SIG-M5 treated with dmso at 0.1 percent for 504 hours (cell line): Measurements from ENCODE around the gene SCRN3.
"Not testable (repeated sequence)": the region's sequence is repeated elsewhere in the genome, so short reads cannot be mapped to it uniquely, and the experiment has no call there.

Source experiments
- DNase-seq: peaks from one replicate; lab custom pipeline; 2025; ENCODE audit not compliant: unreplicated experiment; lab: John Stamatoyannopoulos, UW

The SCRN3 gene

DNA sequence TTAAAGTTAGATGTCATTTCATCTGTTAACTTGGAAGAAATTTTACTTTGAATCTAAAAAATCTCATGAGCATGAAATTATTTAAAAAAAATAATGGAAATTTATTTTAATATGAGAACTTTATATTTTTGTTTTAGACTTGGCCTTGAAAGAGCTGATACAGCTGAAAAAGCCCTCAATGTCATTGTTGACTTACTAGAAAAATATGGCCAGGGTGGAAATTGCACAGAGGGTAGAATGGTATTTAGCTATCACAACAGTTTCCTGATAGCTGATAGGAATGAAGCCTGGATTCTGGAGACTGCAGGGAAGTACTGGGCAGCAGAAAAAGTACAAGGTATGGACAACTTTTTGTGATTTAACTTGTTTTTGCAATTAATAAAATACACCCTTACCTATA is 5.3 kb downstream of the SCRN3 start:
- DNase-seq = no peak

DNA sequence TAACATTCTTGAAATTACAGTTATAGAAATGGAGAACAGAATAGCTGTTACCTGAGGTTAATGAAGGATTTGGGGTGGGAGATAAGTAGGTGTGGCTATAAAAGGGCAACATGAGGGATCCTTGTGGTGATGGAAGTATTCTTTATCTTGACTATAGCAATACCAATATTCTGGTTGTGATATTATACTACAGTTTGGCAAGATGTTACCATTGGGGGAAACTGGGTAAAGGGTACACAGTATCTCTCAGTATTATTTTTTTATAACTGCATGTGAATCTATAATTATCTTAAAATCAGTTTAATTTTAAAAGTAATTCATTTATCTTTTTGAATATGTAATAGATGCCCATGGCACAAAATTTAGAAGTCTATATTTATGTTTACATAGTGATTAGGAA is 8.1 kb downstream of the SCRN3 start:
- no peak for DNase-seq

DNA sequence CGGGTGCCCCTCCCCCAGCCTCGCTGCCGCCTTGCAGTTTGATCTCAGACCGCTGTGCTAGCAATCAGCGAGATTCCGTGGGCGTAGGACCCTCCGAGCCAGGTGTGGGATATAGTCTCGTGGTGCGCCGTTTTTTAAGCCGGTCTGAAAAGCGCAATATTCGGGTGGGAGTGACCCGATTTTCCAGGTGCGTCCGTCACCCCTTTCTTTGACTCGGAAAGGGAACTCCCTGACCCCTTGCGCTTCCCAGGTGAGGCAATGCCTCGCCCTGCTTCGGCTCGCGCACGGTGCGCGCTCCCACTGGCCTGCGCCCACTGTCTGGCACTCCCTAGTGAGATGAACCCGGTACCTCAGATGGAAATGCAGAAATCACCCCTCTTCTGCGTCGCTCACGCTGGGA is 14.5 kb downstream of the SCRN3 start:
- DNase-seq = not testable (repeated sequence)

DNA sequence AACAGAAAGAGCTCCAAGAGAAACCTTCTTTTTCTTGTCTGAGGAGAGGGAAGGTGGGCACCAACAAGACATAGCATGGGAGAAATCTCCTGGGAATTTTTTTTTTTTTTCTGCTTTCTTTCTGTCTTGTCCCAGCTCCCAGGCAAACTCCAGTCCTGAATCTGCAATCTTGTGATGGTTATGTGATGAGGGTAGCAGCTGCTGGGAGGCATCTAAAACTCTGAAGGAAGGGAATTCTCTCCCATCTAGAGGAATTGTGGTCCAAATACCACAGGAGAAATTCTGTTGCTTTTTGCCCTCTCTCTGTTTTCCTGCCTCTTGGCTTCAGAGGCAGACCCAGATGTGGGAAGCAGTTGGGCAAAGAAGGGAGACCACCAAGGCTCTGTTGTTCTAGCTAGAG is 16.7 kb downstream of the SCRN3 start:
- DNase-seq = no peak

DNA sequence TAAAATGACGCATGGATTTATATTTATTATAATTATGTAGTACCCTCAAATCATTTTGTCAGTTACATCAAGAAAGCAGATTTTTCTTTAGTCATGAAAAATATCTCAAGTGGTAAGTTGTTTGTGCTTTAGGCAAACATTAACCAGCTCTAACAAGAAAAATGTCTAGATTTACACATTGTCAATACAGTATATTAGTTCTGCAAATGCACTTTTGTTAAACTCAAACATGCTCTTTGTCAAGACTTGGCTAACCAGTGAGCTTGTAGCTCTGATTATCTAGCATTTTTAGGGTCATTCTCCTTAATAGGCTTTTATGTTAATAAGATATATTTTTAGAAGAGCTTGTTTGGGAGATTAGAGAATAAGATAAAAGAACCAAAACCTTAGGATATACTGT is 32.7 kb downstream of the SCRN3 start:
- no peak for DNase-seq

DNA sequence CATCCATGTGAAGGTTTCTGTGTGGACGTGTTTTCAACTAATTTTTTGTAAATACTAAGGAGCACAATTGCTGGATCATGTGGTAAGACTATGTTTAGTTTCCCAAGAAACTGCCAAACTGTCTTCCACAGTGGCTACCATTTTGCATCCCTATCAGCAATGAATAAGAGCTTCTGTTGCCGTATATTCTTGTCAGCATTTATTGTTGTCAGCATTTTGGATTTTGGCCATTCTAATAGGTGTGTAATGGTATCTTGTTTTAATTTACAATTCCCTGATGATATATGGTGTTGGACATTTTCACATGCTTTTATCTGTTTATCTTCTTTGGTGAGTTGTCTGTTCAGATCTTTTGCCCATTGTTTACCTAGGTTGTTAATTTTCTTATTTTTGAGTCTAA is 34.5 kb downstream of the SCRN3 start:
- DNase-seq = no peak

DNA sequence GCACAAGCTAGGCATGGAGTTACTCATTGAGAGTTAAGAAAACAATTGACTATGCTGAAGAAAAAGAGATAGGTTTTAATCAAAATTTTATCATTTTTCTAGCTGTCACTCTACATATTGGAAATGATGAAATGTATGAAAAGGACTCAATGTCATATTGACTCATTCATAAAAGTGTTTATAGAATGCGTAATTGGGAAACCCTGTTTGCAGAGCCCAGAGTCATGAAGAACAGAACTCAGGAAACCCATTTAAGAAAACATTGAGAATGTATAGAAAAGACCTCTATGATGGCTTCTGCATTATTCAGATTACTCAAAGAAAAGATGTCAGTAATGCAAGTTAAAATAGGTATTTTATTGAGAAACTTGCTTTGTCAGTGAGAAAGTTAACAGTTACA is 36.4 kb downstream of the SCRN3 start:
- DNase-seq = no peak

DNA sequence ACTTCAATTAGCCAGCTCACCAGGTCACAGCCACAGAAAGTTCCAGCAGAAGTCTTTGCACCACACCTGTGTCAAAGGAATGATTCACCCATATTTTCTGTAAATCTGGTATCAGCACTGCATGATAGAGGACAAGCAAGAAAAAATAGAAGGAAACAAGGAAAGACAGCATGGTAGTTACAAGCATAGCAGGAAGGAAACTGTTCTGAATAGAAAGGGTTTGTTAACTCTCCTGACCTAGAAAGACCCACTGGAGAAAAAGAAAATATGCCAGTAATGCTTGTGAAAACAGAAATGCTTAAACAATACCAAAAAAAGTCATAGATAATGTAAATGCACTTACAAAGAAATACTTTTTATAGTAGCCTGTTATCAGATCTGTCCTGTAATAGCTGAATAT is 40.8 kb downstream of the SCRN3 start:
- DNase-seq = no peak

DNA sequence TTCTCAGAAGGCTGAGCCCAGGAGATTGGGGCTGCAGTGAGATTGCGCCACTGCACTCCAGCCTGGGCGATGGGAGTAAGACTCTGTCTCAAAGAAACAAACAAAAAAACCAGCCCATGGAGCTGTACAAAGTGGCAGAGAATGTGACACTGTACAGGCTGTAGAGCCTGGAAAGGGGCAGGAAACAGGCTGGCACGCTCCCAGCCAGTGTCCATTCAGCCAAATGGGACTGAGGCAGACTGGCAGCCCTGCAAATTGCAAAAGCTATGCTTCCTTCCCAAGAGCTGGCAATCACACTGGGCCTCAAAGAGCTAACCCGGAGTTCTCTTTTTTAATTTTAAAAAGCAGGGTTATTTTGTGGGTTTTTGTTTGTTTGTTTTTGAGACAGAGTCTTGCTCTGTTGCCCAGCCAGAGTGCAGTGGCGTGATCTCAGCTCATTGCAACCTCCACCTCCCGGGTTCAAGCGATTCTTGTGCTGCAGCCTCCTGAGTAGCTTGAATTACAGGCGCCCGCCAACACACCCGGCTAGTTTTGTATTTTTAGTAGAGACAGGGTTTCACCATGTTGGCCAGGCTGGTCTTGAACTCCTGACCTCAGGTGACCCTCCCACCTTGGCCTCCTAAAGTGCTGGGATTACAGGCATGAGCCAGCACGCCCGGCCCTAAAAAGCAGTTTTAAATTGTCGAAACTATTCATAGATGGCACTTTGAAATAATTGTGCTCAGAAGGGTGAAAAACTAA is 42.8 kb downstream of the SCRN3 start:
- peak; percentile 3 for DNase-seq

DNA sequence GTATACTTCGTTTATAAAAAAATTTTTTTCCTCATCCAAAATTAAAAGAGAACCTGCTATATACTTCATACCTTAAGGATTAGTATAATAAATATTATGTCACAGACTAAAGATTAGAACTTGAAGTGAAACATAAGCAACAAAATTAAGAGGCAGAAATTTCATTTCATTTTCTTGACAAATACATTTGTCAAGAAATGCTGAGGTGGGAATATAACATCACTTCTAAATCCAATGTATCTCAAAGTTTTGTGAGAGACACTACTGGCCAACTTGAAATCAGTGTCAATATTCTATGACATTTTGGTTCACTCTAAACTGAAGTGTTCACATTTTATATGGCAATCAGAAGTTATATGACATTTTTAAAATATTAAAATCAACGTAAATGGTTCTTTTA is 43.8 kb downstream of the SCRN3 start:
- DNase-seq = no peak

DNA sequence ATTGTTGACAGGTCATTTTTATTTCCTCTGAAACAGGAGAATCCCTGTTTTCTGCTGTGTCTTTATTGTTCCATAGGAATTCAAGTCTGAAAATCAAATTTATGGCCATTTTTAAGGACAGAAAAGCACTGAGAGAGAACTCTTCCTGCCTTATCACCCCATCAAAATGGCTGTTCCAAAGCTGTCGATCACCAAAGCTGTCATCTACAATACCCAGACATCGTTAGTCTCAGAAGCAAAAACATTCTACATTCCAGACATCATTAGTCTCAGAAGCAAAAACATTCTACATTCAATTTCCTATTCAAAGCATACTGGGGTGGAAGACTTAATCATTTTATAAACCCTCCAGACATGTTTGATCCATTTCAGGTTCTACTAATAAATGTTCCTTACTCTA is 44.4 kb downstream of the SCRN3 start:
- DNase-seq = no peak

DNA sequence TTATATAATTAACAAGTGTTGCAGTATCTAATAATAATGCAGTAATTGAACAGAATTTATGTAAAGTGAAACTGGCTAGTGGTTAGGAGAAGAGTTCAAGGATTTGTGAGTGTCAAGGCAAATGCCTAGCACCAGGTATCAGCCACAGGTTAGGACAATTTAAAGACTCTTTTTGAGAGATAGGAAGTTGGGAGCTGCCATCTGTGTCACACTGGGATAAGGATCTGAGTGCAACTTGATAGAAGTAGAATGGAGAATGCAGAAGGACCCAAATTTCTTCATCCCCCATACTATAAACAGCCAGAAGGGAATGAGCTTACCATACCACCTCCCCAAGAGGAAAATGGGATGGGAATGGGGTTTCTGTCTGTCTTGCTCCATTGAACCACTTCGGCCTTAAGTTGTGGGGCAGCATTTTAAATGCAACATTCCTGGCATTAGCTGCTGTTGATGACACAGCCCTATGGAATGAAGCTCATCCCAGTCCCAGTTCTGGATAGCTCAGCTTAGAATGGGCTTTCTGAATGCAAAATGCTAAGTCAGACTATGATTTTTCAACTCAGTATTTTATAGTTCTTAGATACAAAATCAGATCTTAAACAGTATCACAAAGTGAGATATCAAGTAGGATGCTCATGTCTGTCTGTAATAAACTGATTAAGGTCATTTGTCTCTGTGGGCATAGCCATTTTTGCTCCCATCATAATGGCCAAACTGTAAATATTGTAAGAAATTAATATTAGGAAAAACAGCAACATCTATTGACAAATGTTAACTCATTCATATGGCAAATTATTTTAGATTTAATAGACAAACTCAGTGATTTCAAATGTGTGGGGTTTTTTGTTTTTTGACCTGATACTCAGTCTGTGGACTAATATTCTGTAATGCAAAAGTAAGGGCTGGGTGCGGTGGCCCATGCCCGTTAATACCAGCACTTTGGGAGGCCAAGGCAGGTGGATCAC is 47.3 kb downstream of the SCRN3 start:
- no peak for DNase-seq

DNA sequence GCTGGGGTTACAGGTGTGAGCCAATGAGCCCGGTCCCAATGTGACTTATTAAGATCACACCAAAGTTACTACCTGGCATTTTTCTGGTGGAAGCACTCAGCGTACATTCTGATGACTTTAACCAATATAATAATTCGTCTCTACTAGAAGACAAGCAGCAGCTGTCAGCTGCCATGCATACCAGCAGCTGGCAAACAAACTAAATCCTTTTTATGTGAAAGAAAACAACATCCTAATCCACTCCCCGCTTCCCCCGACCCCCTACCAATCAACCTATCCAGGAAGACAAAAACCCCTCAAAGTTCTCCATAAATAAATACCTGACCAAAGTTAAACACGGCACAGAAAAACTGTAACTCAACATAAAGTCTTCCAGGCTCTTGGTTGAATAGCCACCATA is 49.2 kb downstream of the SCRN3 start:
- DNase-seq = no peak

DNA sequence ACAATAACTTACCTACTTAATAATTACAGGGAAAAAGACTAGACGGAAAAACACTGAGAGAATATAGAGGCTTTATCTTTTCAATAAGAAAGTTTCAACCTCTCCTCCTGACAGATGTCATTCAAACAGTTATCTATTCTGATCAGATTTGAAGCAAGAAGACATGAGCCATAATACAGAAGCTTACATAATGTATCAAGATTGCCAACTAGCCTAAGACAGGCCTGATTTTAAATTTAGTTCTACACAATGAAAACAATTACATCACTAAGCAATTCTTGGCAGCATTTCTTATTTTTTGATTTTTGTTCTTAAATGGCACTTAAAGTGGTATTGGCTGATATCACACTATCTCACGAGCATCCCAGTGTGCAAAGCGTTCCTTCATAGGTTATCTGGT is 49.7 kb downstream of the SCRN3 start:
- DNase-seq = no peak

DNA sequence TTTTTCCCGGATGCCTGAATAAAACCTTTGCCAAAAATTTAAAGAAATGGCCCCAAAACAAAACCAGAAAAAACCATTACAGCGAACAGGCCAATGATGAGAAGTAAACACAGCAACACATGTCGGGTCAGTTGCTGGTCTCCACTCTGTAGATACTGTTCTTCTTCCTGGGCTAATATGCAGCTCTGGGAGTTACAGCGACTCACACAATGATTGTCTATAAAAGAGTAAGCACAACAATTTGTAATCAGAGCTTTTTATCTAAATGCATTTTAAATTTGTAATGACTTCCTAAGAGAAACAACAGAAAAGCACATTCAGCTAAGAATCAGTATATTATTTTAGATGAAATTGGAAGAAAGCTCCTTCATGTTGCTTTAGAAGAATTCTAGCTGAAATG is 51.0 kb downstream of the SCRN3 start:
- no peak for DNase-seq

DNA sequence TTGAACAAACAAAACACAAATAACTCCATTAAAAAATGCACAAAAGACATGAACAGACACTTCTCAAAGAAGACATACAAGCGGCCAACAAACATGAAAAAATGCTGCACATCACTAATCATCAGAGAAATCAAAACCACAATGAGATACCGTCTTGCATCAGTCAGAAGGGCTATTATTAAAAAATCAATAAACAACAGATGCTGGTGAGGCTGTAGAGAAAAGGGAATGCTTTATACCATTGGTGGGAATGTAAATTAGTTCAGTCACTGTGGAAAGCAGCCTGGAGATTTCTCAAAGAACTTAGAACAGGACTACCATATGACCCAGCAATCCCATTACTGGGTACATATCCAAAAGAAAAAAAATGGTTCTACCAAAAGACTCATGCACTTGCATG is 53.5 kb downstream of the SCRN3 start:
- DNase-seq = no peak

DNA sequence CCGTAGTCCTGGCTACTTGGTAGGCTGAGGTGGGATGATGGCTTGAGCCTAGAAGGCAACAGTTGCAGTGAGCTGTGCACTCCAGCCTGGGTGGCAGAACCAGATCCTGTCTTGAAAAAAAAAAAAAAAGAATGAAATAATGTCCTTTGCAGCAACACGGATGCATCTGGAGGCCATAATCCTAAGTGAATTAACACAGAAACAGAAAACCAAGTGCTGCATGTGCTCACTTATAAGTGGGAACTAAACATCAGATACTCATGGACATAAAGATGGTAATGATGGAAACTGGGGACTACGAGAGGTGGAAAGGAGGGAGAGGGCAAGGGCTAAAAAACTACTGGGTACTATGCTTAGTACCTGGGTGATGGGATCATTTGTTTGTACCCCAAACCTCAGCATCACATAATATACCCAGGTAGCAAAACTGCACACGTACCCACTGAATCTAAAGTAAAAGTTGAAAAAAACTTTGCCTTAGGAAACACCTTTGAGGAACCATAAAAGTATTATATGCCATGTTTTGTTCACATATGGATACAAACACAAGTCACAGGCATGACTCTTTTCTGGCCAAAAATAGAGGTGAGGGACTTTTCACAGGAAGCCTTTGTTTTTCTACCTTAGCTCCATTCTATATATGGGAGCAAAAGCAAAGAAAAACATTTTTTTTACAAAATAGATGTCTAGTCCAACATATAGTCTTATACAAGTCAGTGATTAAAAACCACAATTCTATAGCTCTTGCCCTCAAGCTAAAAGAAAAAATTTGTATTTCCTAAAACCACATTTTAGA is 54.7 kb downstream of the SCRN3 start:
- DNase-seq = no peak

DNA sequence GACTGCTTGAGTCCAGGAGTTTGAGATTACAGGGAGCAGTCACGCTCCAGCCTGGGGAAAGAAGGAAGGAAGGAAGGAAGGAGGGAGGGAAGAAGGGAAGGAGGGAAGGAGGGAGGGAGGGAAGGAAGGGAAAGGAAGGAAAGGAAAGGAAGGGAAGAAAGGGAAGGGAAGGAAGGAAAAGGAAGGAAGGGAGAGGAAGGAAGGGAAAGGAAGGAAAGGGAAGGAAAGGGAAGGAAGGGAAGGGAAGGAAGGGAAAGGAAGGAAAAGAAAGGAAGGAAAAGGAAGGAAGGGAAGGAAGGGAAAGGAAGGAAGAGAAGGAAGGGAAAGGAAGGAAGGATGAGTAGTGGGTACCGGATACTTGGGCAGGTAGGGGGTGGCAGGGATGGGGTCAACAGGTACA is 59.0 kb downstream of the SCRN3 start:
- no peak for DNase-seq

DNA sequence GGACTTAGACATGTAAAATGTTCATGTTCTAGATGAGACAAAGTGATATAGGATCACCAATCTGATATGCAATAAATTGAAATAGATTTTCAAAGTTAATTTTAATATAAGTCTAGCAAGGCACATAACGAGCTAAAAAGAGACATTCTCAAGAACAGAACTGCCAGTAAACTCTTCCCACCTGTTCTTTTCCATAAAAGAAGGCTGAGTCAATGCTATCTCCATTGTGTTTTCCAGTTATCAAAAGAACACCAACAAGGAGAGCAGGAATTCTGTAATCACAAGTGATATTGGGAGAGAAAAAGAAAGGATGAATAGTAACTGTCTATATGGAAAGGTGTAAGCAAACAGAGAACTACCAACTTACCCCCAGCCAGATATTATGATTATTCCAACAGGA is 65.7 kb downstream of the SCRN3 start:
- no peak for DNase-seq

DNA sequence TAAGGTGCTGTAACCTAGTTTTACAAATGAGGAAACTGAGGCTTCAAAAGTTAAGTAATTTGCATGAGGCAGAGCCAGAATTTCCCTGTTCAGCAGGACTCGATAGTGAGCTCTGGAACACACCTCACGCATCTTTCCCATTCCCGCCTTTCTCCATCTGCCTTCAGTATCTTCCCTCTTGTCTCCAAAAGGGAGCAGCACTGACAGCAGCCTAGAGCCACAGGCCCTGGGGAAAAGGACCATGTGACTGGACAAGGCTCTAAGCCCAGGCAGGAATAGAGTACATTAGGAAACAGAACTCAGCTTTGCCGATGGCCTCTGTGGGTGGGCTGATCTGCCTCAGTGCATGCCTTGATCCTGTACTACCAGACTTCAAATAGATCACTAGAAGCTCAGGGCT is 69.8 kb downstream of the SCRN3 start:
- no peak for DNase-seq

DNA sequence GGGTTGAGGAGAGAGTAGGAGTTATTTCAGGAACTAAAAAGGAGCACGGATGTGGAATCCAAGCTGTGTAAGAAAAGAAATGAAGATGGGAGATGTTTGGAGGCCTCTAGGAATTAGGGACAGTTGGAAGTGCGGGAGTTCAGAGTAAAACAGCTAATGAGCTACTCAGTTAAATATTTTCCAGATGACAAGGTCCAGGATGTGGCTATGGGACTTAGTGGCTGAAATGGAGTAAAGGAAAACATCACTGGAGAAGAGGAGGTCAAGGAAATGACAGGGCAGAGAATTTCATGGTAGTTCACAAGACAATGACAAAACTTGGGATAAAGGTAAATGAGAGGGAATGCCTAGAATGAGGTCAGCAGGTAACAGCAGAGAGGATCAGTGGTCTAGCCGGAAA is 78.3 kb downstream of the SCRN3 start:
- DNase-seq = no peak

DNA sequence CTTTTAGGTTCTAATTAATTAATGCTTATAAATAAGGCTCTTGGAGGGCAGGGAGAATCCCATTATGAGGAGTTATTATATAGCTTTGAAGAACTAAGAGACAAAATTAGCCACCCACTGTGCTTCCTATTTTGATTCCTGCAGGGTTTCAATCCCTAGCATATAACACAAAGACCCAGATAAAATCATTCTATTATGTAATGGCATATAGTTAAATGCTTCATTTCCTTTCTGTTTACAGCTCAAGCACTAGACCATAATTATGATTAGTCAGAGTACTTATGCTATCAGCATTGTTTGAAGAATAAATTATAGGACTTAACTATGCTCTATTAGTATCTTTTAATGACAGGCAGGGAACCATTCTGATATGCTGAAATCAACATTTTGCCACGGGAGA is 82.2 kb downstream of the SCRN3 start:
- DNase-seq = no peak
